Right cardiac atrium (tissue), 5 donors: Measurements from ENCODE around the gene NCK2. TPM values are rescaled to one million over a fixed set of nuclear protein-coding genes. Genes with fewer than 3 reads are reported as not detected.
A peak's percentile ranks its signal among the peaks of the same experiment; 100 is the strongest.

Source experiments
- ATAC-seq, 2 donors: fragments of 200-7000 bp; cut with Tn5 transposase; one replicate each; pipeline versions ENCODE4 v1.8.0 to v1.9.1; 2020; ENCODE audit warnings: moderate library complexity in 2 of 2, mild to moderate bottlenecking in 1 of 2
- DNase-seq, 3 donors: peaks; one replicate each; pipeline ENCODE4 v3.0.0-alpha.2; 2020
- H3K27ac ChIP-seq: one replicate; pipeline ENCODE4 v1.5.1; 2013; ENCODE audit warnings: mild to moderate bottlenecking, low read length, control low read depth, moderate library complexity
- H3K27me3 ChIP-seq: one replicate; pipeline ENCODE4 v1.6.1; 2013; ENCODE audit not compliant: control insufficient read depth, insufficient read depth
- H3K4me1 ChIP-seq: one replicate; pipeline ENCODE4 v1.6.1; 2013; ENCODE audit warnings: low read length; ENCODE audit not compliant: control insufficient read depth, insufficient read depth
- H3K4me3 ChIP-seq: one replicate; pipeline ENCODE4 v1.5.1; 2013; ENCODE audit warnings: low read length, control low read depth
- H3K9me3 ChIP-seq: one replicate; pipeline ENCODE4 v1.6.1; 2013; ENCODE audit warnings: low read length; ENCODE audit not compliant: control insufficient read depth
- WGBS: extraction: QIAGEN DNeasy Blood & Tissue Kit; methylation state at CpG from one replicate; pipeline ENCODE4 v1.1.7; 2013; 5-methylcytosine and 5-hydroxymethylcytosine counted together
- intact Hi-C, 4 donors: fragments of 100-400 bp; cut with DNase I; formaldehyde crosslinking; loops; one replicate each; pipeline versions ENCODE4 v1.11.0 to v1.14.0; 2022 to 2023
- polyA plus RNA-seq: library from polyadenylated mRNA; stranded (reverse); fragments of 200-250 nt; gene quantifications from one replicate; pipeline ENCODE4 v1.2.3, GENCODE V29; 2013
- total RNA-seq, 4 donors: library from RNA; stranded (reverse); fragmentation: NEBNext Ultra II Directional; extraction: Animal tissue kit (Norgen Biotek cat#: 25700); gene quantifications; one replicate each; pipeline ENCODE4 v1.2.1, GENCODE V29; 2021
- donor health status: healthy with polysubstance abuse.
- donor health status: DM: no; HTN: yes; CAD: no.
- donor health status: DM: no; HTN: no; CAD: no.
- donor health status: DM: no; HTN: yes; CAD: no; lungs with severe emphysema.
- donor health status: DM: yes; HTN: yes; CAD: no.

The NCK2 gene
- total and polyA plus RNA-seq, 5 donors: 29.9 to 39.5 (median 31.1) TPM

GRCh38 chr2:105903051-105903674, 158.5 kb downstream of the NCK2 start:
- DNase-seq (no peak), ATAC-seq (no peak)
- 89% methylated on average over 7 of the region's 7 CpGs for WGBS
- Histone ChIP-seq H3K4me1 (peaks cover 4% of the 10 kb centered on the region), H3K27ac (no peak overlapping the region), H3K4me3 (no peak overlapping the region), H3K27me3 (no peaks in the 10 kb centered on the region), H3K9me3 (no peaks in the 10 kb centered on the region)
- intact Hi-C loops: no loop called here

- peaks cover 6% of the 10 kb centered on the region for H3K4me1 ChIP-seq
- no peak for ATAC-seq
- H3K9me3 ChIP-seq: no peaks in the 10 kb centered on the region
- no peak overlapping the region for H3K27ac ChIP-seq
- 86% methylated on average over 2 of the region's 2 CpGs for WGBS
- no peak for DNase-seq
- no peak overlapping the region for H3K4me3 ChIP-seq
- H3K27me3 ChIP-seq: no peaks in the 10 kb centered on the region
- intact Hi-C loops: no loop called here
These were observed 160.2 kb downstream of the NCK2 start for GRCh38 chr2:105904938-105905337.

GRCh38 chr2:105906481-105906880, 161.8 kb downstream of the NCK2 start:
- 77% methylated on average over 3 of the region's 3 CpGs for WGBS
- no peak for DNase-seq
- Histone ChIP-seq H3K27me3 (no peaks in the 10 kb centered on the region), H3K9me3 (no peaks in the 10 kb centered on the region), H3K4me3 (no peak overlapping the region), H3K4me1 (peaks cover 6% of the 10 kb centered on the region), H3K27ac (no peak overlapping the region)
- ATAC-seq: no peak
- intact Hi-C loops: no loop called here

- peak in 1 of 2 donors; percentile 21 for ATAC-seq
These were observed 162.5 kb downstream of the NCK2 start for GRCh38 chr2:105907184-105907583.

GRCh38 chr2:105909215-105909614, 164.5 kb downstream of the NCK2 start:
- WGBS: 67% methylated on average over 4 of the region's 4 CpGs
- no peak for ATAC-seq
- Histone ChIP-seq H3K27ac (no peak overlapping the region), H3K4me1 (peaks cover 2% of the 10 kb centered on the region), H3K4me3 (no peak overlapping the region), H3K27me3 (no peaks in the 10 kb centered on the region), H3K9me3 (no peaks in the 10 kb centered on the region)
- intact Hi-C loops: no loop called here
- DNase-seq: no peak

More at GRCh38 chr2:105907184-105907583, 162.5 kb downstream of the NCK2 start:
- H3K4me3 ChIP-seq: no peak overlapping the region
- H3K27ac ChIP-seq: no peak overlapping the region
- H3K9me3 ChIP-seq: no peaks in the 10 kb centered on the region
- WGBS: 18% methylated on average over 4 of the region's 4 CpGs
- H3K27me3 ChIP-seq: no peaks in the 10 kb centered on the region
- H3K4me1 ChIP-seq: peaks cover 6% of the 10 kb centered on the region
- intact Hi-C loops: no loop called here
- DNase-seq: no peak

GRCh38 chr2:105910497-105911238, 166.0 kb downstream of the NCK2 start:
- H3K27me3 ChIP-seq: no peaks in the 10 kb centered on the region
- no peak overlapping the region for H3K4me3 ChIP-seq
- ATAC-seq: no peak
- H3K27ac ChIP-seq: no peak overlapping the region
- H3K9me3 ChIP-seq: peaks cover 4% of the 10 kb centered on the region
- intact Hi-C loops: loop anchor here in 1 of 4 donors (10.0 kb wide), 1 partner anchor 174 kb away; no protein-coding TSS in a partner anchor
- WGBS: 84% methylated on average over 13 of the region's 13 CpGs
- no peak for DNase-seq
- H3K4me1 ChIP-seq: peaks cover 2% of the 10 kb centered on the region

GRCh38 chr2:105911425-105911824, 166.7 kb downstream of the NCK2 start:
- 90% methylated on average over 3 of the region's 3 CpGs for WGBS
- Histone ChIP-seq H3K27ac (no peak overlapping the region), H3K4me3 (no peak overlapping the region), H3K9me3 (peaks cover 4% of the 10 kb centered on the region), H3K27me3 (no peaks in the 10 kb centered on the region), H3K4me1 (peaks cover 2% of the 10 kb centered on the region)
- ATAC-seq (no peak), DNase-seq (no peak)
- intact Hi-C loops: loop anchor here in 1 of 4 donors (10.0 kb wide), 1 partner anchor 173 kb away; no protein-coding TSS in a partner anchor

- Histone ChIP-seq H3K27me3 (no peaks in the 10 kb centered on the region), H3K9me3 (peaks cover 4% of the 10 kb centered on the region), H3K27ac (no peak overlapping the region), H3K4me1 (peaks cover 2% of the 10 kb centered on the region), H3K4me3 (no peak overlapping the region)
- intact Hi-C loops: loop anchor here in 1 of 4 donors (10.0 kb wide), 1 partner anchor 173 kb away; no protein-coding TSS in a partner anchor
- DNase-seq: no peak
- WGBS: 83% methylated on average over 2 of the region's 2 CpGs
- no peak for ATAC-seq
These were observed 167.4 kb downstream of the NCK2 start for GRCh38 chr2:105912081-105912480.

GRCh38 chr2:105915005-105915558, 170.4 kb downstream of the NCK2 start:
- no peak overlapping the region for H3K27ac ChIP-seq
- H3K27me3 ChIP-seq: no peaks in the 10 kb centered on the region
- intact Hi-C loops: loop anchor here in 1 of 4 donors (10.0 kb wide), 1 partner anchor 170 kb away; no protein-coding TSS in a partner anchor
- DNase-seq (no peak), ATAC-seq (no peak)
- H3K4me3 ChIP-seq: no peak overlapping the region
- peaks cover 5% of the 10 kb centered on the region for H3K4me1 ChIP-seq
- peaks cover 4% of the 10 kb centered on the region for H3K9me3 ChIP-seq
- 79% methylated on average over 2 of the region's 2 CpGs for WGBS

- whole genome bisulfite sequencing: 74% methylated on average over 4 of the region's 4 CpGs
- intact Hi-C loops: loop anchor here in 1 of 4 donors (10.0 kb wide), 1 partner anchor 168 kb away; no protein-coding TSS in a partner anchor
- Histone ChIP-seq H3K9me3 (peaks cover 4% of the 10 kb centered on the region), H3K27me3 (no peaks in the 10 kb centered on the region), H3K4me1 (peaks cover 5% of the 10 kb centered on the region), H3K27ac (no peak overlapping the region), H3K4me3 (no peak overlapping the region)
- DNase-seq (no peak), ATAC-seq (no peak)
These were observed 172.5 kb downstream of the NCK2 start for GRCh38 chr2:105917226-105917625.

- H3K27ac ChIP-seq: no peak overlapping the region
- H3K4me3 ChIP-seq: no peak overlapping the region
- peaks cover 5% of the 10 kb centered on the region for H3K4me1 ChIP-seq
- intact Hi-C loops: loop anchor here in 1 of 4 donors (10.0 kb wide), 1 partner anchor 167 kb away; no protein-coding TSS in a partner anchor
- ATAC-seq (no peak), DNase-seq (no peak)
- WGBS: 69% methylated on average over 4 of the region's 4 CpGs
- H3K9me3 ChIP-seq: peaks cover 4% of the 10 kb centered on the region
- no peaks in the 10 kb centered on the region for H3K27me3 ChIP-seq
These were observed 173.0 kb downstream of the NCK2 start for GRCh38 chr2:105917688-105918087.
